Measurements from ENCODE around the gene AP5B1.
A peak's percentile ranks its signal among the peaks of the same experiment; 100 is the strongest.
"Not testable (repeated sequence)": the region's sequence is repeated elsewhere in the genome, so short reads cannot be mapped to it uniquely, and the experiment has no call there.

AP5B1 gene

GRCh38 chr11:65766535-65766934 is 14.2 kb downstream of the AP5B1 start:
- DNase-seq = no peak
- Mint-ChIP-seq H3K27me3 (ENCODE audit: low read depth, poor library complexity) (peaks cover 17% of the 10 kb centered on the region), H3K36me3 (ENCODE audit: low read depth) (peaks cover 7% of the 10 kb centered on the region), H3K9me3 (peaks cover 38% of the 10 kb centered on the region), H3K27ac (no peak overlapping the region), H3K4me1 (peaks cover 4% of the 10 kb centered on the region), H3K4me3 (no peak overlapping the region)
- TF ChIP-seq CTCF (IDR thresholded peaks at IDR 0.05) = no peak

GRCh38 chr11:65764434-65764833 is 16.3 kb downstream of the AP5B1 start:
- no peaks in the 10 kb centered on the region for H3K4me1 Mint-ChIP-seq
- no peak for TF ChIP-seq CTCF (IDR thresholded peaks at IDR 0.05)
- H3K4me3 Mint-ChIP-seq = no peak overlapping the region
- no peak for DNase-seq
- peaks cover 17% of the 10 kb centered on the region for H3K27me3 Mint-ChIP-seq (ENCODE audit: low read depth, poor library complexity)
- peaks cover 5% of the 10 kb centered on the region for H3K36me3 Mint-ChIP-seq (ENCODE audit: low read depth)
- peaks cover 36% of the 10 kb centered on the region for H3K9me3 Mint-ChIP-seq
- H3K27ac Mint-ChIP-seq = no peak overlapping the region

GRCh38 chr11:65762816-65763215 is 18.0 kb downstream of the AP5B1 start:
- Mint-ChIP-seq H3K27me3 (ENCODE audit: low read depth, poor library complexity) (peaks cover 21% of the 10 kb centered on the region), H3K9me3 (peaks cover 29% of the 10 kb centered on the region)
- H3K4me3 Mint-ChIP-seq; DNase-seq; H3K4me1 Mint-ChIP-seq; H3K36me3 Mint-ChIP-seq (ENCODE audit: low read depth); H3K27ac Mint-ChIP-seq: not testable (repeated sequence)

- not testable (repeated sequence) for H3K36me3 Mint-ChIP-seq (ENCODE audit: low read depth); H3K27ac Mint-ChIP-seq; DNase-seq; H3K4me3 Mint-ChIP-seq; H3K4me1 Mint-ChIP-seq
- H3K9me3 Mint-ChIP-seq = peaks cover 35% of the 10 kb centered on the region
- H3K27me3 Mint-ChIP-seq (ENCODE audit: low read depth, poor library complexity) = peaks cover 26% of the 10 kb centered on the region
These were observed 18.6 kb downstream of the AP5B1 start for GRCh38 chr11:65762169-65762568.

GRCh38 chr11:65745049-65745448 is 35.7 kb downstream of the AP5B1 start:
- peaks cover 16% of the 10 kb centered on the region for H3K9me3 Mint-ChIP-seq
- H3K27ac Mint-ChIP-seq = no peak overlapping the region
- no peaks in the 10 kb centered on the region for H3K4me1 Mint-ChIP-seq
- TF ChIP-seq CTCF (IDR thresholded peaks at IDR 0.05) = no peak
- H3K36me3 Mint-ChIP-seq (ENCODE audit: low read depth) = no peaks in the 10 kb centered on the region
- no peak overlapping the region for H3K4me3 Mint-ChIP-seq
- DNase-seq = no peak
- H3K27me3 Mint-ChIP-seq (ENCODE audit: low read depth, poor library complexity) = peaks cover 71% of the 10 kb centered on the region

GRCh38 chr11:65744699-65745042 is 36.1 kb downstream of the AP5B1 start:
- no peaks in the 10 kb centered on the region for H3K4me1 Mint-ChIP-seq
- H3K27ac Mint-ChIP-seq = no peak overlapping the region
- peaks cover 13% of the 10 kb centered on the region for H3K9me3 Mint-ChIP-seq
- no peak overlapping the region for H3K4me3 Mint-ChIP-seq
- no peak for DNase-seq
- no peak for TF ChIP-seq CTCF (IDR thresholded peaks at IDR 0.05)
- no peaks in the 10 kb centered on the region for H3K36me3 Mint-ChIP-seq (ENCODE audit: low read depth)
- peaks cover 71% of the 10 kb centered on the region for H3K27me3 Mint-ChIP-seq (ENCODE audit: low read depth, poor library complexity)

GRCh38 chr11:65744026-65744698 is 36.6 kb downstream of the AP5B1 start:
- H3K27me3 Mint-ChIP-seq (ENCODE audit: low read depth, poor library complexity) = peaks cover 70% of the 10 kb centered on the region
- DNase-seq = peak; percentile 26
- H3K4me1 Mint-ChIP-seq = no peaks in the 10 kb centered on the region
- TF ChIP-seq CTCF (IDR thresholded peaks at IDR 0.05) = no peak
- peaks cover 13% of the 10 kb centered on the region for H3K9me3 Mint-ChIP-seq
- H3K27ac Mint-ChIP-seq = no peak overlapping the region
- no peaks in the 10 kb centered on the region for H3K36me3 Mint-ChIP-seq (ENCODE audit: low read depth)
- no peak overlapping the region for H3K4me3 Mint-ChIP-seq

All from nephron progenitor cell (in vitro differentiated cells).